Measurements from ENCODE around the gene PGC.
A peak's percentile ranks its signal among the peaks of the same experiment; 100 is the strongest.

The PGC gene

DNA sequence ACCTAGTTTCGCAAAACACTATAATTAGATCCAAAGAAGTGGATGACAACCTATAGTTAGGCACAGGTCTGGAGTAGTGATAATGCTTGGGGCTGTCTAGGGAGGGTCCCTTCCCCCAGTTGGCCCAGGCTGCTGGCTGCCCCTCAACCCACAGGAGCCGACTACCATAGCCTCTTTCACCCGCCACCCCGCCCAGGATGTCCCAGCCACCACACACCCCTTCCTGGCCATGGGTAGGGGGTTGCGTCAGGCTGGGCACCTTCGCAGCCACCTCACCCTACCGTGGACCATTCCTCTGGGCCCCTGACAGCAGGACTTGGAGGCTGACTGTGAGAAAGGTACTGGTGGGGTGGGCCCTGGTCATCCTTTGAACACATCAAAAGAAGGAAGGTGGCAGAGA, 20.3 kb downstream of the PGC start:
- TF ChIP-seq CTCF (conservative IDR thresholded peaks at IDR 0.05) (no peak), ZFX (IDR thresholded peaks at IDR 0.05) (no peak)
- no peak overlapping the region for H3K27ac ChIP-seq

DNA sequence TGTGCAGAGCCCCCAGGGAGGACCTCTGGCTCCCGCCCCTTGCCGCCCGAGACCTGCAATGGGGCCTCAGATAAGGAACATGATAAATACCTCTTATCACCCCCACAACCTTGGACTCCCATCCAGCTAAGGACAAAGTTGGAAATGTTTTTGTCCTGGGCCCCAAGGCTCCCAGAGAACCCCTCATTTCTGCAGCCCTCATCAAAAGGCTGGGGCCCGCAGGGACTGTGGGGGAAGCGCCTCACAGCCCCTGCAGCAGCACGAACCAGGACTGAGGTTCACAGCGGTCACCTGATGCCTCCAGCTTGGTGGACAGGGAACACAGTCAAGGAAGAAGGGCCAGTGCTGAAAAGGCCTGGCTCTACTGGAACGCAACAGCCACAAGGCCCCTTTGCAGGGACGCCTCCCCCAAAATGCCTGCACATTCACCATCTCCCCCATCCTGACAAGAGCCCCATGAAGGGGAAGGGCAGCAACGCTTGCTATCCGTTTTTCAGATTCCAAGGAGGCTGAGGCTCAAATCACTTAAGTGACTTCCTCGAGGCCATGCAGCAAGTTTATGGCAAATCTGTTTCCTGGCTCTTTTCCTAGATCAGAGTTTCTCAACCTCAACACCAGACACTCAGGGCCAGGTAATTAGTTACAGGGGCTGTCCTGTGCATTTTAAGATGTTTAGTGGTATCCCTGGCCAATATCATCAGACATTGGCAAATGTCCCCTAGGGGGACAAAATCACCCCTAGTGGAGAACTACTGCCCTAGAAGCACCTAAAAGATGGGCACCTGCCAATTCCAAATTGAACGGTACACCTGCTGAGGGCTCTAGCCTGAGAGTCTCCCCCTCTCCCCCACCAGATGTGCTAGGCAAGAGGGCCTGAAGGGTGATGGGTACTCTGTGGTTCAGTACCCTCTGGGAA, 22.4 kb downstream of the PGC start:
- TF ChIP-seq ZFX (IDR thresholded peaks at IDR 0.05) (no peak), CTCF (conservative IDR thresholded peaks at IDR 0.05) (no peak)
- 0 out of 2 replicates have a peak overlapping the region, but pooled peaks have one; percentile 2 for H3K27ac ChIP-seq

DNA sequence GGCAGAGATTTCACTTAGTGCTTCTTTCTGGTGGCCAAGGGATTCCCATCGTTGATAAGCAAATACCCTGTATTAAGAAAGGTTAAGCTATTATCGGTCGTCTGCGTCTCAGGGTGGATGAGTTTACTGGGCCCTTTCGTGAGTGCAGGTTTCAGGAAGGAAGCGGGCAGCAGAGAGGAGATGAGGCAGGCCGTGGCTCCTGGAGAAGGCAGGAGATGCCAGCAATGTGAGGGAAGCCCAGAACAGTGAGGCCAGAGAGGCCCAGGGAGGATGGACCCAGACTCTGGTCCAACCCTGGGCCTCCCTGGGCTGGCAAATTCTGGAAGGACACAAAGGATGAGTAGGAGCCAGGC, 23.0 kb downstream of the PGC start:
- TF ChIP-seq CTCF (conservative IDR thresholded peaks at IDR 0.05) (no peak), ZFX (IDR thresholded peaks at IDR 0.05) (no peak)
- no peak overlapping the region for H3K27ac ChIP-seq

- no peak overlapping the region for H3K27ac ChIP-seq
These were observed 23.5 kb downstream of the PGC start for GRCh38 chr6:41723530-41724227.

DNA sequence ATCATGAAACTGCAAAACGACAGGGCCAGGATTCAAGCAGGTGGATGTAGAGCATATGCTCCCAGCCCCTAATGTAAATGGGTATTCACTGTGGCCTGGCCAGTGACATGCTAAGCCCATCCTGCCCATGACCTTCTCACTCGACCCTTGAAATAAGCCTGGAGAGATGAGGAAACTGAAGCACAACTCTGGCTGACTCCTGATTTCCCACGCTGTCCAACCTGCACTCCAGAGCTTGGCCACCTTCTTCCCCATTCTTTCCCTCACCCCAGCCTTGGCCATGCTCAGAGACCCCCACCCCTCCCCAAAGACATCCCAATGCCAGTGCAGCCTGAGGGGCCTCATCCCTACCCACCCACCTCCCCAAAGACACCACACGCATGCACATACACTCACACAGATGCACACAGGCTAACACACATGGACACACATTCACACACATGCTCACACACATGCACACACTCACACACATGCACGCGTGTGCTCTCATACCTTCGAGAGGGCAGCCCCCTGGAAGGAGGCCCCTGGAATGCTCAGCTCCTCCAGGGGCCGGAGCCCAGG, 24.1 kb downstream of the PGC start:
- TF ChIP-seq CTCF (conservative IDR thresholded peaks at IDR 0.05), result no peak
- no peak for TF ChIP-seq ZFX (IDR thresholded peaks at IDR 0.05)
- H3K27ac ChIP-seq, result no peak overlapping the region

More at GRCh38 chr6:41723530-41724227, 23.5 kb downstream of the PGC start:
- no peak for TF ChIP-seq ZFX (IDR thresholded peaks at IDR 0.05)
- TF ChIP-seq CTCF (conservative IDR thresholded peaks at IDR 0.05), result no peak

- TF ChIP-seq CTCF (conservative IDR thresholded peaks at IDR 0.05), result no peak
- TF ChIP-seq ZFX (IDR thresholded peaks at IDR 0.05), result no peak
These were observed 25.8 kb downstream of the PGC start for GRCh38 chr6:41721414-41721813.

DNA sequence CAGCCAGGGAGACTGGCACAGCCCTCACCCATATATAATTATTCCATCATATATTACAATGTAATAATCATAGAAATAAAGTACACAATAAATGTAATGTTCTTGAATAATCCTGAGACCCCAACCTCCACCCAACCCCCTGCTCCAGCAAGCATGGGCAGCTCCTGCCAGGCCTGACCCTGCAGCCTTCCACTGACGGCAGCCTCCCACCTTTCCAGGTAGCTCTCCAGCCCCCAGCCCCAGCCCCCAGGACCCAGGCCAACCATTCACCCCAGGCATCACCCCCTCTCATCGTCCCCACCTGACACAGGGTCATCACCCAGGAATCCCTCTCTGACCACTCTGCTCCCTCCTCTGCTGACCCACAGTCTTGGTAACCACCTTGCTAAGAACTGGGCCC, 26.4 kb downstream of the PGC start:
- H3K27ac ChIP-seq, result peak overlapping the region; percentile 64; the same call in 1 of the 2 replicates
- TF ChIP-seq ZFX (IDR thresholded peaks at IDR 0.05) (no peak), CTCF (conservative IDR thresholded peaks at IDR 0.05) (no peak)

More at GRCh38 chr6:41721414-41721813, 25.8 kb downstream of the PGC start:
- H3K27ac ChIP-seq, result no peak overlapping the region
